SK-N-SH (cell line): Measurements from ENCODE around the gene ZNF256. TPM values are rescaled to one million over a fixed set of nuclear protein-coding genes. Genes with fewer than 3 reads are reported as not detected.

ENCODE experiments used
- CTCF ChIA-PET: fragments of 300-600, 350-600 bp; formaldehyde crosslinking; extraction: SDS; loops from one replicate; lab custom pipeline; 2021; lab: Yijun Ruan, JAX
- POLR2A ChIA-PET: fragments of 350-600 bp; sonication (Branson Sonifier 250); formaldehyde crosslinking; extraction: SDS; loops from one replicate; lab custom pipeline; 2020; ENCODE audit warnings: antibody characterized with exemption, inconsistent platforms; lab: Yijun Ruan, JAX
- DNase-seq: peaks from one replicate; pipeline ENCODE4 v3.0.0; 2012
- H2AFZ ChIP-seq: fragments of 200-600 bp; sonication (generic); 2 replicates; pipeline ENCODE4 v1.8.1; 2016; ENCODE audit warnings: antibody characterized with exemption, mild to moderate bottlenecking, low read depth
- H3F3A ChIP-seq: fragments of 200-600 bp; sonication (generic); replicated peaks from 2 replicates; pipeline ENCODE3; 2016; ENCODE audit warnings: antibody characterized with exemption, mild to moderate bottlenecking; ENCODE audit not compliant: insufficient read depth
- H3K27ac ChIP-seq, 2 experiments: fragments of 200-500 bp in 1 of 2; fragments of 200-600 bp in 1 of 2; sonication (Bioruptor generic) in 1 of 2; sonication (generic), shearing (Covaris generic) in 1 of 2; 2 replicates each; pipeline versions ENCODE4 v1.5.1 to v1.6.1; 2014 to 2016; ENCODE audit warnings: low read depth in 2 of 2, inconsistent platforms in 1 of 2, low read length in 1 of 2, mild to moderate bottlenecking in 1 of 2, mixed read lengths in 1 of 2
- H3K27me3 ChIP-seq: fragments of 200-600 bp; sonication (generic), shearing (Covaris generic); 2 replicates; pipeline ENCODE4 v1.6.1; 2016; ENCODE audit warnings: mixed run types; ENCODE audit not compliant: insufficient read depth
- H3K36me3 ChIP-seq, 2 experiments: fragments of 200-500 bp in 1 of 2; fragments of 200-600 bp in 1 of 2; sonication (Bioruptor generic) in 1 of 2; sonication (generic) in 1 of 2; replicated peaks in 1 of 2; 2 replicates each; pipeline versions ENCODE3 to v1.5.1; 2014 to 2016; ENCODE audit warnings: low read length in 1 of 2, mild to moderate bottlenecking in 1 of 2; ENCODE audit not compliant: insufficient read depth in 2 of 2, control insufficient read depth in 1 of 2
- H3K4me1 ChIP-seq, 2 experiments: fragments of 200-500 bp in 1 of 2; fragments of 200-600 bp in 1 of 2; sonication (Bioruptor generic) in 1 of 2; sonication (generic), shearing (Covaris generic) in 1 of 2; 2 replicates each; pipeline versions ENCODE4 v1.5.1 to v1.6.1; 2014 to 2016; ENCODE audit warnings: low read depth in 1 of 2, low read length in 1 of 2, mixed run types in 1 of 2; ENCODE audit not compliant: insufficient read depth in 2 of 2, control insufficient read depth in 1 of 2
- H3K4me2 ChIP-seq: fragments of 200-600 bp; sonication (generic), shearing (Covaris generic); 2 replicates; pipeline ENCODE4 v1.6.1; 2017; ENCODE audit warnings: mixed run types
- H3K4me3 ChIP-seq, 2 experiments: fragments of 200-500 bp in 1 of 2; fragments of 200-600 bp in 1 of 2; sonication (Bioruptor generic) in 1 of 2; sonication (generic), shearing (Covaris generic) in 1 of 2; 2 replicates each; pipeline versions ENCODE4 v1.5.1 to v1.8.1; 2014 to 2016; ENCODE audit warnings: low read depth in 2 of 2, inconsistent platforms in 1 of 2, low read length in 1 of 2, mild to moderate bottlenecking in 1 of 2, mixed read lengths in 1 of 2, moderate library complexity in 1 of 2
- H3K79me2 ChIP-seq: fragments of 200-600 bp; sonication (generic); 2 replicates; pipeline ENCODE4 v1.8.1; 2017; ENCODE audit warnings: mild to moderate bottlenecking; ENCODE audit not compliant: insufficient read depth
- H3K9ac ChIP-seq: fragments of 200-600 bp; sonication (generic); 2 replicates; pipeline ENCODE4 v1.6.1; 2017; ENCODE audit warnings: mixed run types
- H3K9me2 ChIP-seq: fragments of 200-600 bp; sonication (generic); 2 replicates; pipeline ENCODE4 v1.6.1; 2017; ENCODE audit warnings: mixed run types
- H3K9me3 ChIP-seq: fragments of 200-600 bp; sonication (generic); 2 replicates; pipeline ENCODE4 v1.6.1; 2017; ENCODE audit warnings: mixed run types, mild to moderate bottlenecking, moderate library complexity
- H4K20me1 ChIP-seq: fragments of 200-600 bp; sonication (generic); 2 replicates; pipeline ENCODE4 v1.6.1; 2017; ENCODE audit warnings: mild to moderate bottlenecking, mixed run types; ENCODE audit not compliant: insufficient read depth
- EP300 ChIP-seq, 2 experiments: IDR thresholded peaks; 2 replicates each; pipeline versions ENCODE4 v1.4.0 to v1.6.1; 2012; ENCODE audit warnings: borderline replicate concordance in 1 of 2, low read depth in 1 of 2, low read length in 1 of 2
- FOSL2 ChIP-seq: IDR thresholded peaks from 2 replicates; pipeline ENCODE4 v1.4.0; 2012; ENCODE audit warnings: low read depth, mild to moderate bottlenecking, moderate library complexity, borderline replicate concordance
- FOXM1 ChIP-seq: IDR thresholded peaks from 2 replicates; pipeline ENCODE4 v1.4.0; 2012; ENCODE audit warnings: low read depth, mild to moderate bottlenecking
- GATA2 ChIP-seq: sonication (generic); formaldehyde crosslinking; IDR thresholded peaks from 2 replicates; pipeline ENCODE4 v1.5.0; 2020; ENCODE audit warnings: mild to moderate bottlenecking, missing genetic modification reagents
- IRF3 ChIP-seq: fragments of 150-350 bp; IDR thresholded peaks from 2 replicates; pipeline ENCODE4 v1.6.1; 2016; ENCODE audit warnings: mild to moderate bottlenecking, low read depth, low read length
- MAX ChIP-seq: IDR thresholded peaks from 2 replicates; pipeline ENCODE4 v1.4.0; 2012; ENCODE audit warnings: low read depth
- MEF2A ChIP-seq: IDR thresholded peaks from 2 replicates; pipeline ENCODE4 v1.4.0; 2012; ENCODE audit warnings: low read depth, borderline replicate concordance
- NFIC ChIP-seq: IDR thresholded peaks from 2 replicates; pipeline ENCODE4 v1.4.0; 2012; ENCODE audit warnings: borderline replicate concordance
- NRF1 ChIP-seq: IDR thresholded peaks from 2 replicates; pipeline ENCODE4 v1.6.1; 2012; ENCODE audit warnings: low read depth, mild to moderate bottlenecking, low read length
- PBX3 ChIP-seq: IDR thresholded peaks from 2 replicates; pipeline ENCODE4; 2012
- POLR2AphosphoS5 ChIP-seq: IDR thresholded peaks from 2 replicates; pipeline ENCODE4 v1.6.1; 2012; ENCODE audit warnings: low read depth, low read length
- REST ChIP-seq: IDR thresholded peaks from 2 replicates; pipeline ENCODE4 v1.6.1; 2012; ENCODE audit warnings: mild to moderate bottlenecking, low read depth, low read length, moderate library complexity
- TAF1 ChIP-seq: IDR thresholded peaks from 2 replicates; pipeline ENCODE4 v1.6.1; 2012; ENCODE audit warnings: low read depth, mild to moderate bottlenecking, low read length, moderate library complexity, borderline replicate concordance
- TCF12 ChIP-seq: IDR thresholded peaks from 2 replicates; pipeline ENCODE4 v1.4.0; 2012
- TEAD4 ChIP-seq: IDR thresholded peaks from 2 replicates; pipeline ENCODE4 v1.4.0; 2012; ENCODE audit warnings: mild to moderate bottlenecking, borderline replicate concordance; ENCODE audit not compliant: insufficient read depth
- USF2 ChIP-seq: fragments of 150-350 bp; IDR thresholded peaks from 2 replicates; pipeline ENCODE4 v1.6.1; 2017; ENCODE audit warnings: antibody characterized with exemption, low read length, low read depth, borderline replicate concordance
- WGBS: methylation state at CpG from one replicate; pipeline ENCODE4 v1.1.6; 2017; ENCODE audit warnings: low lambda C conversion rate; 5-methylcytosine and 5-hydroxymethylcytosine counted together
- polyA plus RNA-seq, 3 experiments: library from polyadenylated mRNA; depleted of rRNA; stranded (reverse); fragments of >200 nt; gene quantifications; 2 replicates each; pipeline ENCODE4 v1.2.3, GENCODE V29; 2012

Gene ZNF256
- polyA plus RNA-seq, 1 of the 3 experiments (the other 2 are of a cell fraction): 3.7 TPM

- ChIA-PET POLR2A (no interaction called here), CTCF (no interaction called here)
- H3K4me1 ChIP-seq: peaks cover 0 to 7% of the 10 kb centered on the region in 2 experiments; a peak in 3 of 4 replicates
- H4K20me1 ChIP-seq: no peaks in the 10 kb centered on the region
- peak overlapping the region; percentile 94 for H3K4me2 ChIP-seq
- H3K4me3 ChIP-seq: peak overlapping the region; percentile 88 to 97
- no peaks in the 10 kb centered on the region for H3K9me2 ChIP-seq
- peak overlapping the region; percentile 98; the same call in 1 of the 2 replicates for H2AFZ ChIP-seq
- peak overlapping the region in 1 of 2 experiments; percentile 53; a peak in 2 of 4 replicates for H3K27ac ChIP-seq
- no peaks in the 10 kb centered on the region for H3F3A ChIP-seq
- H3K27me3 ChIP-seq: no peaks in the 10 kb centered on the region
- no peaks in the 10 kb centered on the region for H3K9me3 ChIP-seq
- peak overlapping the region; percentile 81 for H3K9ac ChIP-seq
- no peak for TF ChIP-seq TCF12
- no peak for TF ChIP-seq FOXM1
- no peak for TF ChIP-seq REST
- no peak for TF ChIP-seq IRF3
- TF ChIP-seq USF2: no peak
- no peak for TF ChIP-seq NRF1
- no peak for TF ChIP-seq EP300 (IDR thresholded peaks at IDR 0.05; ENCODE audit: borderline replicate concordance in 1 of 2, low read depth in 1 of 2, low read length in 1 of 2)
- no peak for TF ChIP-seq FOSL2
- TF ChIP-seq MAX: no peak
- TF ChIP-seq PBX3: no peak
- TF ChIP-seq NFIC: no peak
- no peak for TF ChIP-seq TEAD4
- TF ChIP-seq GATA2 (CRISPR knock-in tag): no peak
- no peak for TF ChIP-seq MEF2A
- TF ChIP-seq TAF1: no peak
- TF ChIP-seq POLR2AphosphoS5: no peak
- H3K79me2 ChIP-seq: peaks cover 53% of the 10 kb centered on the region
- no peak for DNase-seq
- 5% methylated on average over 6 of the region's 18 CpGs for WGBS
- H3K36me3 ChIP-seq: peaks cover 19 to 20% of the 10 kb centered on the region in 2 experiments
Observed at GRCh38 chr19:57947088-57947418, 453 bp downstream of the ZNF256 start.
